H1 (cell line): ENCODE data around the gene USP10. TPM values are rescaled to one million over a fixed set of nuclear protein-coding genes. Genes with fewer than 3 reads are reported as not detected.

Experiments used
- CTCF ChIA-PET: fragments of 300-600 bp; sonication (Branson Sonifier 250); formaldehyde crosslinking; loops from one replicate; lab custom pipeline; 2021; ENCODE audit not compliant: partially characterized antibody; lab: Charles Lee
- POLR2A ChIA-PET: fragments of 300-600 bp; sonication (Branson Sonifier 250); formaldehyde crosslinking; loops from one replicate; lab custom pipeline; 2021; ENCODE audit warnings: inconsistent platforms; ENCODE audit not compliant: partially characterized antibody; lab: Charles Lee
- DNase-seq, 2 experiments: peaks; one replicate each; pipeline versions ENCODE4 v3.0.0 to v3.0.0-alpha.2; 2010 to 2022; ENCODE audit warnings: low spot score in 2 of 2, low read depth in 1 of 2, mixed read lengths in 1 of 2
- FAIRE-seq: peaks from 2 replicates; lab custom pipeline; 2011; peaks lifted over from hg19 to GRCh38; lab: Jason Lieb, UNC
- H2AFZ ChIP-seq: 2 replicates; pipeline ENCODE4 v1.8.1; 2012; ENCODE audit warnings: low read length, inconsistent platforms
- H2AK5ac ChIP-seq: 2 replicates; pipeline ENCODE4 v1.6.1; 2013; ENCODE audit warnings: low read depth, low read length
- H2BK120ac ChIP-seq: replicated peaks from 2 replicates; pipeline ENCODE3; 2013; ENCODE audit warnings: low read depth, low read length, inconsistent platforms
- H2BK12ac ChIP-seq: 2 replicates; pipeline ENCODE4 v1.6.1; 2013; ENCODE audit warnings: low read depth, low read length
- H2BK15ac ChIP-seq: 2 replicates; pipeline ENCODE4 v1.6.1; 2013; ENCODE audit warnings: low read length
- H2BK20ac ChIP-seq: 2 replicates; pipeline ENCODE4 v1.6.1; 2013; ENCODE audit warnings: low read length
- H2BK5ac ChIP-seq: 2 replicates; pipeline ENCODE4 v1.6.1; 2013; ENCODE audit warnings: low read depth, low read length
- H3K14ac ChIP-seq: 2 replicates; pipeline ENCODE4 v1.6.1; 2013; ENCODE audit warnings: inconsistent platforms; ENCODE audit not compliant: insufficient read length
- H3K18ac ChIP-seq: 2 replicates; pipeline ENCODE4 v1.6.1; 2013; ENCODE audit warnings: low read length; ENCODE audit errors: extremely low read depth
- H3K23ac ChIP-seq: 2 replicates; pipeline ENCODE4 v1.6.1; 2013; ENCODE audit warnings: inconsistent platforms; ENCODE audit not compliant: insufficient read length
- H3K23me2 ChIP-seq: 2 replicates; pipeline ENCODE4 v1.6.1; 2013; ENCODE audit warnings: low read depth, low read length
- H3K27ac ChIP-seq: 2 replicates; pipeline ENCODE4 v1.6.1; 2011; ENCODE audit warnings: low read depth, low read length, inconsistent platforms
- H3K27me3 ChIP-seq, 4 experiments: replicated peaks in 1 of 4; 1 replicate in 1 of 4; 2 replicates in 3 of 4; pipeline versions ENCODE4 v1.6.1 to v1.8.1; 2011 to 2013; ENCODE audit warnings: low read length in 3 of 4, mild to moderate bottlenecking in 3 of 4, inconsistent platforms in 2 of 4, mixed read lengths in 2 of 4, moderate library complexity in 1 of 4; ENCODE audit not compliant: control insufficient read depth in 3 of 4, insufficient read depth in 3 of 4; ENCODE audit errors: extremely low read depth in 1 of 4
- H3K36me3 ChIP-seq, 4 experiments: 2 replicates each; pipeline versions ENCODE4 v1.6.1 to v1.8.1; 2011 to 2013; ENCODE audit warnings: mild to moderate bottlenecking in 4 of 4, low read length in 3 of 4, moderate library complexity in 2 of 4, control low read depth in 1 of 4, inconsistent platforms in 1 of 4; ENCODE audit not compliant: insufficient read depth in 4 of 4, control insufficient read depth in 2 of 4
- H3K4ac ChIP-seq: replicated peaks from 2 replicates; pipeline ENCODE3; 2013; ENCODE audit warnings: low read length, low read depth, mixed read lengths, inconsistent platforms; ENCODE audit not compliant: insufficient read length
- H3K4me1 ChIP-seq, 4 experiments: replicated peaks in 1 of 4; 1 replicate in 1 of 4; 2 replicates in 3 of 4; pipeline versions ENCODE4 v1.6.1 to v1.8.1; 2011 to 2013; ENCODE audit warnings: low read length in 3 of 4, inconsistent platforms in 2 of 4, mixed read lengths in 1 of 4; ENCODE audit not compliant: insufficient read depth in 4 of 4, control insufficient read depth in 3 of 4
- H3K4me2 ChIP-seq, 2 experiments: 2 replicates each; pipeline versions ENCODE4 v1.6.1 to v1.8.1; 2011 to 2013; ENCODE audit warnings: low read depth in 2 of 2, low read length in 2 of 2, control low read depth in 1 of 2, inconsistent platforms in 1 of 2, mild to moderate bottlenecking in 1 of 2; ENCODE audit not compliant: insufficient read depth in 1 of 2
- H3K4me3 ChIP-seq, 4 experiments: fragments of 200-600, 300-600 bp in 1 of 4; sonication (generic), shearing (Covaris generic), sonication (Bioruptor Twin) in 1 of 4; 2 replicates each; pipeline versions ENCODE4 v1.5.1 to v1.8.1; 2011 to 2016; ENCODE audit warnings: low read length in 4 of 4, low read depth in 3 of 4, control low read depth in 2 of 4, inconsistent platforms in 2 of 4, mild to moderate bottlenecking in 2 of 4, mixed read lengths in 1 of 4, moderate library complexity in 1 of 4; ENCODE audit not compliant: insufficient read depth in 2 of 4; ENCODE audit errors: extremely low read depth in 1 of 4
- H3K56ac ChIP-seq: replicated peaks from 2 replicates; pipeline ENCODE3; 2013; ENCODE audit warnings: low read depth, mild to moderate bottlenecking, mixed read lengths, low read length, inconsistent platforms; ENCODE audit not compliant: insufficient read length
- H3K79me1 ChIP-seq: 2 replicates; pipeline ENCODE4 v1.6.1; 2013; ENCODE audit warnings: low read depth, low read length, control low read depth
- H3K79me2 ChIP-seq, 2 experiments: 2 replicates each; pipeline versions ENCODE4 v1.6.1 to v1.8.1; 2012 to 2013; ENCODE audit warnings: low read length in 2 of 2, mild to moderate bottlenecking in 2 of 2, inconsistent platforms in 1 of 2; ENCODE audit not compliant: insufficient read depth in 2 of 2, control insufficient read depth in 1 of 2
- H3K9ac ChIP-seq, 4 experiments: replicated peaks in 1 of 4; 1 replicate in 1 of 4; 2 replicates in 3 of 4; pipeline versions ENCODE4 v1.6.1 to v1.8.1; 2011 to 2013; ENCODE audit warnings: low read depth in 3 of 4, low read length in 3 of 4, control low read depth in 2 of 4, mild to moderate bottlenecking in 2 of 4, moderate library complexity in 2 of 4, inconsistent platforms in 1 of 4; ENCODE audit errors: extremely low read depth in 1 of 4
- H3K9me3 ChIP-seq, 2 experiments: 2 replicates each; pipeline versions ENCODE4 v1.6.1 to v1.8.1; 2012 to 2013; ENCODE audit warnings: mild to moderate bottlenecking in 2 of 2, moderate library complexity in 2 of 2, control low read depth in 1 of 2, inconsistent platforms in 1 of 2, low read depth in 1 of 2, low read length in 1 of 2, mixed read lengths in 1 of 2; ENCODE audit not compliant: insufficient read depth in 2 of 2
- H4K20me1 ChIP-seq, 2 experiments: replicated peaks in 1 of 2; 2 replicates each; pipeline versions ENCODE3 to v1.8.1; 2011 to 2013; ENCODE audit warnings: inconsistent platforms in 2 of 2, low read length in 2 of 2, mild to moderate bottlenecking in 1 of 2; ENCODE audit not compliant: insufficient read depth in 2 of 2, control insufficient read depth in 1 of 2
- H4K5ac ChIP-seq: 2 replicates; pipeline ENCODE4 v1.6.1; 2013; ENCODE audit warnings: low read length, low read depth, mixed read lengths, inconsistent platforms; ENCODE audit not compliant: insufficient read length
- H4K8ac ChIP-seq: 2 replicates; pipeline ENCODE4 v1.8.0; 2013; ENCODE audit warnings: mild to moderate bottlenecking, moderate library complexity, low read length, inconsistent platforms; ENCODE audit not compliant: insufficient read depth; ENCODE audit errors: extremely low read depth
- H4K91ac ChIP-seq: replicated peaks from 2 replicates; pipeline ENCODE3; 2013; ENCODE audit warnings: low read length, mixed read lengths, inconsistent platforms; ENCODE audit not compliant: insufficient read length
- HDAC2 ChIP-seq, 2 experiments: fragments of 300-600 bp in 1 of 2; sonication (generic) in 1 of 2; IDR thresholded peaks; 2 replicates each; pipeline ENCODE4 v1.6.1; 2011 to 2012; ENCODE audit warnings: low read depth in 2 of 2, low read length in 2 of 2, mild to moderate bottlenecking in 2 of 2, moderate library complexity in 2 of 2, borderline replicate concordance in 1 of 2, inconsistent platforms in 1 of 2
- RAD21 ChIP-seq, 2 experiments: IDR thresholded peaks in 1 of 2; conservative IDR thresholded peaks in 1 of 2; 2 replicates each; pipeline ENCODE4 v1.6.1; 2011; ENCODE audit warnings: low read depth in 2 of 2, low read length in 2 of 2, improper control_type of control experiment in 1 of 2, inconsistent platforms in 1 of 2, mild to moderate bottlenecking in 1 of 2, moderate library complexity in 1 of 2
- TCF12 ChIP-seq: IDR thresholded peaks from 2 replicates; pipeline ENCODE4 v1.6.1; 2011; ENCODE audit warnings: low read depth, mild to moderate bottlenecking, low read length
- ZNF274 ChIP-seq: IDR thresholded peaks from 2 replicates; pipeline ENCODE4 v1.7.0; 2012; ENCODE audit warnings: low read length, borderline replicate concordance; ENCODE audit errors: extremely low read depth
- WGBS, 2 experiments: shearing (Covaris generic) in 1 of 2; methylation state at CpG; one replicate each; pipeline versions ENCODE4 v1.1.6 to v1.1.7; 2013 to 2015; ENCODE audit warnings: low lambda C conversion rate in 2 of 2, mixed read lengths in 2 of 2, inconsistent platforms in 1 of 2, low coverage in 1 of 2, missing lambda C conversion rate in 1 of 2; ENCODE audit not compliant: insufficient replicate concordance in 2 of 2, insufficient coverage in 1 of 2, insufficient read length in 1 of 2; ENCODE audit errors: extremely low coverage in 1 of 2, missing lambda C conversion rate in 1 of 2; 5-methylcytosine and 5-hydroxymethylcytosine counted together
- polyA plus RNA-seq, 7 experiments: library from polyadenylated mRNA; depleted of rRNA in 3 of 7; stranded (reverse) in 5 of 7; unstranded in 2 of 7; fragments of >200 nt in 5 of 7; fragments of 200-250 nt in 2 of 7; gene quantifications; 1 replicate in 5 of 7; 2 replicates in 1 of 7; 4 replicates in 1 of 7; pipeline versions ENCODE4 v1.2.1 to v1.2.3, GENCODE V29; 2011 to 2013; ENCODE audit warnings: missing spikeins in 2 of 7, mixed read lengths in 2 of 7
- total RNA-seq: library from RNA; stranded (reverse); fragmentation: NEBNext Ultra II Directional; extraction: Animal tissue kit (Norgen Biotek cat#: 25700); gene quantifications from 2 replicates; pipeline ENCODE4 v1.2.1, GENCODE V29; 2021

USP10 gene
- total and polyA plus RNA-seq, 2 of the 8 experiments (the other 6 are each of a cell fraction or from before 2014, with no cell fraction given): 171 to 195 TPM

GRCh38 chr16:84816485-84816884 lies 116.7 kb downstream of the USP10 start:
- H2AFZ ChIP-seq: no peak overlapping the region
- FAIRE-seq: no peak
- no peak overlapping the region for H3K4me3 ChIP-seq
- H4K8ac ChIP-seq: no peak overlapping the region
- H3K4ac ChIP-seq: no peak overlapping the region
- H2AK5ac ChIP-seq: no peak overlapping the region
- H2BK20ac ChIP-seq: no peak overlapping the region
- peaks cover 5 to 32% (median 21%) of the 10 kb centered on the region in 4 experiments for H3K27me3 ChIP-seq
- H4K20me1 ChIP-seq: no peaks in the 10 kb centered on the region
- H2BK120ac ChIP-seq: no peak overlapping the region
- H3K23ac ChIP-seq: no peak overlapping the region
- TF ChIP-seq RAD21 (IDR thresholded peaks at IDR 0.05 in 1 of 2, conservative IDR thresholded peaks at IDR 0.05 in 1 of 2; ENCODE audit: low read depth in 2 of 2, low read length in 2 of 2) (no peak), ZNF274 (no peak), HDAC2 (IDR thresholded peaks at IDR 0.05; ENCODE audit: borderline replicate concordance in 1 of 2, low read depth in 2 of 2, low read length in 2 of 2) (no peak), TCF12 (no peak)
- no peaks in the 10 kb centered on the region for H3K79me1 ChIP-seq
- no peak overlapping the region for H2BK12ac ChIP-seq
- POLR2A ChIA-PET: no interaction called here
- H3K4me1 ChIP-seq: peaks cover 0 to 6% (median 3%) of the 10 kb centered on the region in 4 experiments; a peak in 6 of 7 replicates
- no peaks in the 10 kb centered on the region for H3K36me3 ChIP-seq
- H3K56ac ChIP-seq: no peak overlapping the region
- no peak overlapping the region for H3K27ac ChIP-seq
- no peaks in the 10 kb centered on the region for H3K79me2 ChIP-seq
- no peak overlapping the region for H4K91ac ChIP-seq
- H3K4me2 ChIP-seq: no peak overlapping the region
- 84% methylated on average over 10 of the region's 10 CpGs; no CpG with 5 or more reads in 1 of the 2 experiments for WGBS, 2 experiments
- CTCF ChIA-PET: interaction anchor here (0.8 to 2.1 kb wide), 3 partner anchors 13 to 109 kb away, joined by 3 to 8 read pairs (median 3); no protein-coding TSS in a partner anchor
- no peaks in the 10 kb centered on the region; a peak in 1 of 4 replicates for H3K9me3 ChIP-seq
- no peak overlapping the region for H3K9ac ChIP-seq
- H2BK5ac ChIP-seq: no peak overlapping the region
- no peak overlapping the region for H3K14ac ChIP-seq
- DNase-seq: no peak
- no peak overlapping the region for H2BK15ac ChIP-seq
- H4K5ac ChIP-seq: no peak overlapping the region
- no peak overlapping the region for H3K18ac ChIP-seq
- H3K23me2 ChIP-seq: peaks cover 5% of the 10 kb centered on the region; the same call in 1 of the 2 replicates
